ENCODE measurements around the gene FASTK.
A peak's percentile ranks its signal among the peaks of the same experiment; 100 is the strongest.

The FASTK gene, protein sequence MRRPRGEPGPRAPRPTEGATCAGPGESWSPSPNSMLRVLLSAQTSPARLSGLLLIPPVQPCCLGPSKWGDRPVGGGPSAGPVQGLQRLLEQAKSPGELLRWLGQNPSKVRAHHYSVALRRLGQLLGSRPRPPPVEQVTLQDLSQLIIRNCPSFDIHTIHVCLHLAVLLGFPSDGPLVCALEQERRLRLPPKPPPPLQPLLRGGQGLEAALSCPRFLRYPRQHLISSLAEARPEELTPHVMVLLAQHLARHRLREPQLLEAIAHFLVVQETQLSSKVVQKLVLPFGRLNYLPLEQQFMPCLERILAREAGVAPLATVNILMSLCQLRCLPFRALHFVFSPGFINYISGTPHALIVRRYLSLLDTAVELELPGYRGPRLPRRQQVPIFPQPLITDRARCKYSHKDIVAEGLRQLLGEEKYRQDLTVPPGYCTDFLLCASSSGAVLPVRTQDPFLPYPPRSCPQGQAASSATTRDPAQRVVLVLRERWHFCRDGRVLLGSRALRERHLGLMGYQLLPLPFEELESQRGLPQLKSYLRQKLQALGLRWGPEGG

DNA sequence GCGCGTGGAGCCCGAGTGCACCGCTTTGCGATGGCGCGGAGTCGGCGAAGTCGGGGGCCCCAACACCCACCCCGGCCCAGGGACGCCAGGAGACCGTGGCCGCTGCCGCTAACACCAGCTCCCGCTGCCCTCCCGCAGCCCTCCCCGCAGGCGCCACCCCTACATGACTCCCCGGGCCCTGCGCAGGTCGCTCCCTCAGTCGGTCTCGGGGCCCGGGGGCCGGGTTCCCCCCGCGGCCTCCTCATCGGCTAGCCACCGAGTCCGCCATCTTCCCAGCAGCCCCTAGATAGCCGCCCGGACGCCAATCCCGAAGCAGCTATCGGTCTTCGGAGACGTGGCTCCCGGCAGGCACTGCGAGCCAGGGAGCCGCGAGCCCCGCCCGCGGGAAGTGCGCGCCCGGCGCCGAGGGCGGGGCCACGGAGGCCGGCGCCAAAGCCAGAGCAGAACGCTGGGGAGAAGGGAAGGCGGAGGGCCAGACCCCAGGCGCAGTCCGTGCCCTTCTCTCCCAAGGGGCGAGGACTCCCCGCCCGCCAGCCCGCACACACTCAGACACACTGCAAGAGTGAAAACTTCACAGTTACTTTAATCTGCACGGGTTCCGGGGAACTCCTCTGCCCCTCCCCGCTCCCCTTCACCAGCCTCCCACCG is at the start of gene FASTK:
TSS of gene FASTK (minus strand) at position 288 of the 648 bp plus-strand sequence. CDS start at position 245, 43 bp downstream.
- peak; percentile 37 to 92 (median 84) for DNase-seq

- peak in 1 of 14 donors; percentile 20 for DNase-seq
Observed at GRCh38 chr7:151129960-151130591, 49.5 kb upstream of the FASTK start.

DNA sequence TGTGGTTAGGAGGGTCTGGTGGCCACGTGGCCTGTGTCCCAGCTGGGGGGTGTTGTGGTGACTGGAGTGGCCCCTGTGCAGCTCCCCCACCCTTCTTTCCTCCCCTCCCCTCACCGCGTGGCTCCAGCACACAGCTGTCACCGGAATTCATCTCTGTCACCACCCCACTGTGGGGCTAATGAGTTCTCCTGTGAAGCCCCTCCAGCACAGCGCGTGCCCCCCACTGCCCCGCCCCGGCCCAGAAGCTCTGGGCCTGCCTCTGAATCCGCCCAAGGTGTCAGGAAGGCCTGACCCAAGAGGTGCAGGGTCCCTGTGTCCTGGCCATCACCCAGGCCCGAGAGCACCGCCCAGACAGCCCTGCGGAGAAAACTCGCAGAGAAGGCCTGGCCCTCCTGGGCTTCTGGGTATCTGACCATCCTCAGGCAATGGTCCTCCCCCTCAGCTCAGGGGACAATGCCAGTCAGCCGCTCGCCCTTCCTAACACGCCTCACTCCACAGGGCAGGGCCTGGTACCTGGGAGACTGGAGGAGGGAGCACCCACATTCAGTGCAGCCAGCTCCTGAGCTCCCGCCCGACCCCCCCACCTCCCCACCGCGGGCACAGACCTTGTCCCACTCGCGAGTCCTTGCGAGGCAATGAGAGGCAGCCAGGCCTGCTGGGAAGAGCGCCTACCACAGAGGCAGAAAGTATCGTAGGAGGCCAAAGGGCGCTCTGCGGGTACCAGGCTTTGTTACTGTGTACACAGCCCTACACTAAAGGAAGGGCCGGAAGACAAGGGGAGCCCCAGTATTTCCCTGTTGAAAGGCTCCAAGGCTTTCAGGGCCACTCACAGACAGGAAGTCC is 48.7 kb upstream of the FASTK start:
- DNase-seq: no peak

DNA sequence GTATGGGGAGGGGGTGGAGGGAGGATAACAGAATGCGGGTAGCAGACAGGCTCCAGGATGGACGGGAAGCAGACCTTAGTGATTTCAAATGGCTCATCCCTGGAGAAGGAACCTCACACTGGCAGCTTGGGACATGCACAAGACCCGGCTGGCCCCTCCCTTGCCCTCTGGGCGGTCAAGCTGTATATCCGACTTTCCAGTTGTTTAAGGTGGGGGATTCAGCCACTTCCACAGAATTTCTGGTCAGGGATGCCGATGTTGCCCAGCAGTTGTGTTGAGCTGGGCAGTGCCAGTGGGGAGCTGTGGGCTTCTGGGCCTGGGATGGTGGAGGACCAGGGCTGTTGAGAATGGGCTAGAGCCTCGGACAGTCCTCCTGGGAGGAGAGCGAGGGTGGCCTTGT is 48.1 kb upstream of the FASTK start:
- DNase-seq: no peak

DNA sequence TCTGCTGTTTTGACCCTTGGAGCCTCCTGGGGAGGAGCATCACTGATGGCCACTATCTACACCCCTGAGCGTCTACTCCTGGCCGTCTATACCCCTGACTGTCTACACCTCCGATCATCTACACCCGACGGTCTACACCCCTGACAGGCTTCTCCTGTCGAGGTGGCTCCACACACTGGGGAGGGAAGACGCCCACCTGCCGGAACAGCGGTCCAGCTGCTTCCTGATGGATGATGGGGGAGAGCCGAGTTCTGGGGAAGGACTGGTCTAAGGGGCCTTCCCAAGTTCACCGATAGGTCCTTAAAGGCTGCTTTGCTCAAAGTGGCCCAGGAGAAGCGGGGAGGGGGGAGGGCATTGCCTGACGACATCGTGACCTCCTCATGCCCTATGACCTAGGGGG is 47.5 kb upstream of the FASTK start:
- no peak for DNase-seq

- no peak for DNase-seq
Observed at GRCh38 chr7:151126491-151127137, 46.0 kb upstream of the FASTK start.

GRCh38 chr7:151125846-151126481 is 45.4 kb upstream of the FASTK start:
- DNase-seq: no peak

DNA sequence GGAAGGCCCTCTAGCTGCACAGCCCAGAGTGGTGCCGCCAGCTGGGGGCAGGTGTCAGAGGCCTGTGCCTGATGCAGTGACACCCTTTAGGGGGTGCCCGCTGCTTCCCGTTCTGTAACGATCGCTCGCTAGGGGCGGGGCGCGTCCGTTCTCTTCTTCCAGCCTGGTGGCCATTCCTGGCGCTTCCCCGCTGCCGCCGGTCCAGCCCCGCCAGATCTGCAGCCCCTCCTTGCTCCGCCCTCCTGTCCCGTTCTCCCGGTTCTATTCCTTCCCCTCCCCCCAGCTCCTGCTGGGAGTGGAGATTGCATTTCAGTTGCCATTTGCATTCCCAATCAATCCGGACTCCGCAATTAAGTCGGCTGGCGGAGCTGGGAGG is 44.8 kb upstream of the FASTK start:
- no peak for DNase-seq

DNA sequence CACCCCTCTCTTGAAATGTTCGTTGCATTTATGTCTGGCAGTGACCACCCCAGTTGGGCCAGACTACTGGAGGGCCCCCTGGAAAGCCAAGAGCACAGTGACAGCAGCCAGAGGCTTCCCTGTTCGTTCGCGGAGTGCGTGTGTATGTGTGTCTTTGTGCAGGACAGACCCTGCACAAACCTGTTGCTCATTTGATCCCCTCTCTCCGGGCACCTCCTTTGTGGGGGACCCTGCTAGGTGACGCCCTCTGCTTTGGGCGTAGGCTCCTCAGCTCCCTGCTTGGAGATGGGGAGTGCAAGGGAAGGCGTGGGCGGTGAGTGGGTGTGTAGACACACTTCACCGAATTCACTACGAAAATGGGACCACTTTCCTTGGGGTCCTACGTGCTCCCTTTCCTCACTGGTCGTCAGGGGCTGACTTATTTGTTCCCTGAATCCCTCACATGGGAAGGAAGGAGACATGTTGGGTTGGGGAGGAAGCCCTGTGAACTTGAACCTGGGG is 44.3 kb upstream of the FASTK start:
- no peak for DNase-seq

DNA sequence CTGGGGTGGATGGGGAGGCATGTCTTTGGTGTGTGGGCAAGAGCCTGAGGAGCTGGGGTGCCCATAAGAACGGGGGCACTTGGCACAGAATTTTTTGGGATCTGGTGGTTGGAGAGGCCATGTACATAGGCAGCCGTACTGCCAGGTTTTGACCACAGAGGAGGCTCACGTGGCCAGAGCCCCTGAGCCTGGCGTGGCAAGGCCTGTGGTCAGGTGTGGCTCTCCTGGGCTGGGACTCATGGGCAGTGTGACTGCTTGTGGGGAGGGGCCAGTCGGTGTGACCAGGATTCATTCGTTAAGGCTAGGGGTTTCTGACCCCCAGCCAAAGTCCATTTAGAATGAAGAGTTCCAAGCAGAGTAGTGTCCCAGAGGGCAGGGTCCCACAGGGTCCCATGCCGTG is 43.9 kb upstream of the FASTK start:
- no peak for DNase-seq

DNA sequence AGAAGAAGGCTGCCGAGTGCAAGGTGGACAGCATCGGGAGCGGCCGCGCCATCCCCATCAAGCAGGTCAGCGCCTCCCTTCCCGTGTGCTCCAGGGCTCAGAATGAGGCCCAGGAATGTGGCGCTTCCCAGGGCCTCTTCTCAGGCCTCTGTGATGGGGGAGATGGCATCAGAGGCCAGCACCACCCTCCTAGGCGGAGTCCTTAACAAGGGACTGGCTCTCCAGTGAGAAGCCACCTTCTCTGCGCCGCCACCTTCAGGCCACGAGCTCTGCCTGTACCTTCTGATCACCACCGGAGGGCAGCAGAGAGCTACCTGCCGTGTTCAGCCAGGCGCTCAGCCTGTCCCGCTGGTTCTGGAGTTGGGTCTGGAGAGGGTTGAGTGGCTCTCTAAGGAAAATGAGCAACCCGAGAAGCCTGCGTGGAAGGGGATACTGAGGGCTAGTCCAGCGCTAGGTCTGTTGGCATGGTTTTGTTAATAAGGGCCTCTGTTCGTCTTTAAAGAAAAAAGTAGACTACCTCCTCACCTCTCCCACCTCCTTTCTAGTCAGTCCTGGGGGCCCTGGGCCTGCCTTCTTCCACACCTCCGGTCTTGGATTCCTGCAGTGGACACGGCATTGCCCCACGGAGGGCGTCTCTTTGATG is 43.3 kb upstream of the FASTK start:
- DNase-seq: peak in 12 of 14 donors; percentile 33 to 76 (median 60)

DNA sequence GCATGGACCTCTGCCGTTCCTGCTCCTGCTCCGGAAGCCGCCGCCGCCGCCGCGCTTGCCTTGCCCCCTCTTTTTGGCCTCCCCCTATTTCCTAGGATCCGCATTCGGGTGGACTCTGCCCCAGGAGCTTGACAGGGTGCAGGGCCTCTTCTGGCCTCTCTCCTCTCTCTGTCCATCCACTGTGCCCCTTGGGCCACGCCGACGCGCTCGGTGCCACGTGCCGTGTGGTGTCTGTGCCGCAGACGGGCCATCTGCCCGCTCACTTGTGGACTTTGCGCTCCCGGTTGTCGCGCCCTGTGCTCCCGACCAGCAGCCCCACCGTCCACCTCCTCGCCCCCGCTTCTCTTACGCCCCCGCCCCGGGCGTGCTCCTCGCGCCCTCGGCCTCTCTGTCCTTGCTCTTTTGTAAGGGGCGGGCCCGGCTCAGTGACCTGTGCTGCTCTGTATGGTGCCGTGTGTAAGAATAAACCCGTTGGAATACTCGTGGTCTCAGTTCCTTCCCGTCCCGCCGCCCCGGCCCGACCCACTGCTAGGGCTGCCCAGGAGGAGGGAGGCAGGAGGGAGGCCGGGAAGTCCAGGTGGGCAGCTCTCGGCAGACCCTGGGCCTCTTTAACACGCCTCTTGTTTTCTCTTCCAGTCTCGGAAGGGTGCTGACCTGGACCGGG is 42.7 kb upstream of the FASTK start:
- no peak for DNase-seq

DNA sequence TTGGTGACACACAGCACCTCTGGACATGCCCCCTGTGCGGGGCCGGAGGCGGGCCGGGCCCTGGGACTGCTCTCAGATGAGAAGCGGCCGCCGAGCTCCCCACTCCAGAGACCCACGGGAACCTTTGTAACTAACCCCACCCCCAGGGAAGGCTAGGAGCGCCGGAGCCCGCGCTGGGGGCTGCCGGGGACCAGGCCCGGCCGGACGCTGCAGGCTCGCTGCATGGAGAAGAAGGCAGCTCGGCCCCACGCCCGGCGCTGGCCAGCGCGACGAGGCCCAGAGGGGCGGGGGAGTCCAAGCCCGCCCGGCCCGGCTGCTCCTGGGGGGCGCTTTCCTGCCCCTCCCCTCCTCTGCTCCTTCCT is 42.2 kb upstream of the FASTK start:
- DNase-seq: no peak

GRCh38 chr7:151122276-151122675 is 41.7 kb upstream of the FASTK start:
- DNase-seq: peak in 1 of 14 donors; percentile 47

DNA sequence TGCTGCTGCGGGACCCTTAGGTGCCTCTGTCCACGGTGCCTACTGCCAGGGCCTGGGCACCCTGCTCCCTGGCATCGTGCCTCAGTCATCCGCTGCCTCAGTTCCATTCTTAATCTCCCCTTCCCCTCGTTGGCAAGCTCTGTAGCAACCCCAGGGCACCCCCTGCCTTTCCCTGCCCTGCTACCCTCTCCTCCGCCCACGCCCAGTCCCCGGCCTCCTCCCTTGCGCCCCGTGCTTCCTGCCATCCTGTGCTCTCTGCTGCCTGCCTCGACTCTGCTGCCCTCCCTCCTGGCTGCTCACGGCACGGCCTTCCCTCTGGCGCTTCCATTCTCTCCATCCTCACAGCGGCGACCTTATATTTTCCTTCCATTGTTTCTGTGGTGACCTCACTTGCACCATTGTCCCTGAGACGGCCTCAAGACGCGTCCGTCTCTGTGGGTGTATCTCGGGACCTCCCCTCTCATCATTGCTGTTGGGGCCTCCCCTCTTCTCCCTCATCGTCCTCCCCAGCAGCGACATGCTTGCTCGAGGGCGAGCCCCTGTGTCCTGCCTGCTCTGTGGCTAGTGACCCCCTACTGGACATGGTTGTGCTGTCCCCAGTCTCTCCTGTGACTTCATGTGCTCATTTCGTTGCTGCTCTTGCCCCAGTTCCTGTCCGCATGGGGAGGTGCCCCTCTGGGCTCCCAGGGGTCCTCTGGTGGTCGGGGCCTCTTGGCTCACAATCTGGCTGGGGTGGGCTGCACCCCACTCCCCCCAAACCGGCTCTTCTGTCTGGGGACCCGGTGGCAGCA is 41.0 kb upstream of the FASTK start:
- DNase-seq: no peak

DNA sequence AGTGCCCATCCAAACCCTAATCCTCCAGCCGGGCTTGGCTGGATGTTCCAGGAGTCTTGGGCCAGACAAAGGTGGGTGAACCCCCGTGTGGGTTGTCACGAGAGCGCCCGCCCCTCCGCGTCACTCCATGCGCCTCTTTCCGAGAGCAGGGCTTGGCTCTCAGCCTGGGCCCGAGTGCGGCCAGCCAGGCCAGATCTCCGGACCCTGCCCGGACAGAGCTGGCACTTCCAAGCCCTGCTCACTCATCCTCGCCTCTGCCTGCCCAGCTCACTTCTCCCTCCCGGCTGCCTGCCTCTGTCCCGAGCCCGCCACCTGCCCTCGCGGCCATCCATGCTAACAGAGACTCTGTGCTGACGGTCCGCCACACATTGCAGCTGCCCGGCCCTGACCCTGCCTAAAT is 40.3 kb upstream of the FASTK start:
- peak in 10 of 14 donors; percentile 11 to 81 (median 32) for DNase-seq

DNA sequence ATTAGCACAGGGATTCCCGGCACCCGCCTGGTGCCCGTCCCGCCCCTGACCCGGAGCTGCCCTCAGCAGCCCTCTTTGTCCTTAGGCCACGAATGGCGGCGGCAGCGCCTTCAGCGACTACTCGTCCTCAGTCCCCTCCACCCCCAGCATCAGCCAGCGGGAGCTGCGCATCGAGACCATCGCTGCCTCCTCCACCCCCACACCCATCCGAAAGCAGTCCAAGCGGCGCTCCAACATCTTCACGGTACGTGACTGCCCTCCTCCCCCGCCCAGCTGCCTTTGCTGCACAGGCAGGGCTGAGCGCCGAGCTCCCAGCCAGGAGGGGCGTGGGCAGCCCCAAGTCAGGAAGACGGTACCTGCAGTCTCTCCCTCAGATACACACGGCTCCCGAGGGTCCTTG is 39.3 kb upstream of the FASTK start:
- DNase-seq: no peak

- DNase-seq: no peak
Observed at GRCh38 chr7:151119055-151119415, 38.4 kb upstream of the FASTK start.
